GM21529 (cell line): Measurements from ENCODE around the gene CLSTN1.

Experiments
- ATAC-seq: cut with Tn5 transposase; IDR thresholded peaks from one replicate; pipeline ENCODE4 v1.9.1; 2021; ENCODE audit not compliant: unreplicated experiment

CLSTN1 gene

GRCh38 chr1:9852004-9852403 is 28.2 kb upstream of the CLSTN1 start:
- no peak for ATAC-seq

GRCh38 chr1:9850442-9851162 is 26.8 kb upstream of the CLSTN1 start:
- no peak for ATAC-seq

GRCh38 chr1:9849691-9850441 is 26.1 kb upstream of the CLSTN1 start:
- no peak for ATAC-seq

GRCh38 chr1:9848022-9848421 is 24.3 kb upstream of the CLSTN1 start:
- no peak for ATAC-seq

GRCh38 chr1:9847269-9847668 is 23.5 kb upstream of the CLSTN1 start:
- no peak for ATAC-seq

- ATAC-seq = no peak
Observed at GRCh38 chr1:9846611-9847171, 22.9 kb upstream of the CLSTN1 start.

GRCh38 chr1:9845914-9846313 is 22.1 kb upstream of the CLSTN1 start:
- ATAC-seq = no peak

GRCh38 chr1:9844756-9845155 is 21.0 kb upstream of the CLSTN1 start:
- no peak for ATAC-seq

GRCh38 chr1:9844106-9844505 is 20.3 kb upstream of the CLSTN1 start:
- ATAC-seq = no peak

GRCh38 chr1:9843576-9843945 is 19.8 kb upstream of the CLSTN1 start:
- ATAC-seq = no peak

GRCh38 chr1:9842781-9843575 is 19.2 kb upstream of the CLSTN1 start:
- no peak for ATAC-seq

GRCh38 chr1:9842073-9842711 is 18.4 kb upstream of the CLSTN1 start:
- no peak for ATAC-seq

GRCh38 chr1:9841460-9841859 is 17.7 kb upstream of the CLSTN1 start:
- ATAC-seq = no peak

- ATAC-seq = no peak
Observed at GRCh38 chr1:9840176-9840575, 16.4 kb upstream of the CLSTN1 start.

- no peak for ATAC-seq
Observed at GRCh38 chr1:9838946-9839345, 15.2 kb upstream of the CLSTN1 start.

- ATAC-seq = no peak
Observed at GRCh38 chr1:9836632-9836960, 12.8 kb upstream of the CLSTN1 start.

- ATAC-seq = no peak
Observed at GRCh38 chr1:9835758-9836631, 12.2 kb upstream of the CLSTN1 start.

- ATAC-seq = no peak
Observed at GRCh38 chr1:9835404-9835757, 11.6 kb upstream of the CLSTN1 start.

GRCh38 chr1:9833632-9834031 is 9.9 kb upstream of the CLSTN1 start:
- ATAC-seq = no peak

GRCh38 chr1:9827558-9828185 is 3.9 kb upstream of the CLSTN1 start:
- ATAC-seq = no peak
